Loucy (cell line): Measurements from ENCODE around the gene SMIM10L2A.

Experiments used
- CTCF ChIP-seq: fragments of 200-600 bp; sonication (generic); conservative IDR thresholded peaks from 2 replicates; pipeline ENCODE4 v1.5.1; 2014; ENCODE audit warnings: mild to moderate bottlenecking, antibody characterized with exemption, low read length
- EZH2phosphoT487 ChIP-seq: fragments of 200-600 bp; IDR thresholded peaks from 2 replicates; pipeline ENCODE4 v1.6.1; 2018; ENCODE audit warnings: antibody characterized with exemption, mild to moderate bottlenecking, moderate library complexity, borderline replicate concordance

DNA sequence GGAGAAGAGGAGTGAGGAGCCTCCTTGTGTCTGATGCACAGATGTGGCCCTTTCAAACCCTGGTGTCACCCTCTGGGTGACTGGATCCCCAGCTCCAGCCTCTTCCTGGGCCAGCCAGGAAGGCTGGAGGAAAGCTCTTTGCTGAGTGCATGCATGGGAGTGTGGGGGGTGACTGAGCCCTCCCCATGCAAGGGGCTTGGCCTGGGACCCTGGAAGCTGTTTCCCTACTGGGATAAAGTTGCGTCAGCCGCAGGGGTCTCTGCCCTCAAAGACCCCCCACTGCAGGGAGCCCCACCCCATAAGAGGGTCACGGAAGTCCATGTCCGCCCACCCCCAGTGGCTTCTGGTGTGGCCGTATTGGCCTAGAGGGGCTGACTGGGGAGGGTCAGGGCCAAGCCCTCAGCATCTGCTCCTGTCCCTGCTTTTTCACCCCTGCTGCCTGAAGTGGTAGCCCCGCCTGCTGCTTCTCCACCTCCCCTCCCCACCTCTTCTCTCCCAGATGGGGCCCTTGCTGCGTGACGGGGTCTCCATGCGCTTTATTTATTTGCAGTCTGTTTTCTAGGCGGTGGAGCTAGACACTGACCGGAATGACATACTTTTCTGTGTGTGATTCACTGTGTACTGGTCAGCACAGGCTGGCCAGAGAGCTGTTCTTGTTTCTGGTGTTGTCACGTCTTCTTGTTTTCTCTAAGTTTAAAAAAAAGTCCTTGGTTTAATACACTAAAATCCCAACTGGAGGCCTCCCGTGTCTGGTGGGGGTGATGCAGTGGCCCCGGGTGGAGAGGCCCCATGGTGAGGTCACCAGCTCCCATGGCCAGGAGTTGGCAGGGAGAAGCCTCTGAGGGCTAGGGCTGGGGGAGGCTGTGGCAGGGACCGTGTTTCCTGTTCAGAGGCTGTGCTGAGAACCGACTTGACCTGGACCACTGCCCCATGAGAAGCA is 3.6 kb downstream of the SMIM10L2A start:
- TF ChIP-seq CTCF (no peak), EZH2phosphoT487 (no peak)
